Sigmoid colon (tissue), 4 donors: ENCODE results near the gene ABI2.

ENCODE experiments used
- CTCF ChIP-seq, 4 experiments: fragments of 450-650 bp in 3 of 4; fragments of 200-600 bp in 1 of 4; IDR thresholded peaks; one replicate each; pipeline ENCODE4 v1.5.1; 2016 to 2019; ENCODE audit warnings: antibody characterized with exemption in 4 of 4, mild to moderate bottlenecking in 3 of 4, moderate library complexity in 2 of 4
- EP300 ChIP-seq, 4 donors: sonication (generic); formaldehyde crosslinking; IDR thresholded peaks; one replicate each; pipeline ENCODE4 v1.6.1; 2017; ENCODE audit warnings: antibody characterized with exemption in 4 of 4
- POLR2A ChIP-seq, 2 donors: fragments of 450-650 bp; IDR thresholded peaks; one replicate each; pipeline ENCODE4 v1.6.1; 2016; ENCODE audit warnings: antibody characterized with exemption in 2 of 2, mild to moderate bottlenecking in 2 of 2, moderate library complexity in 2 of 2

- no peak for TF ChIP-seq CTCF (IDR thresholded peaks at IDR 0.05)
- no peak for TF ChIP-seq POLR2A (IDR thresholded peaks at IDR 0.05)
- no peak for TF ChIP-seq EP300 (IDR thresholded peaks at IDR 0.05)
Measured at GRCh38 chr2:203301667-203302066, 26.5 kb upstream of the ABI2 start.
